T-helper 17 cell (primary cell): ENCODE data around the gene MCF2L2. TPM values are rescaled to one million over a fixed set of nuclear protein-coding genes. Genes with fewer than 3 reads are reported as not detected.

Source experiments
- ATAC-seq: fragments of 150-1000 bp; cut with Tn5 transposase; 2 replicates; pipeline ENCODE4 v1.10.0; 2021; ENCODE audit warnings: mild to moderate bottlenecking, moderate library complexity
- DNase-seq, 3 donors: peaks; one replicate each; pipeline versions ENCODE4 v3.0.0 to v3.0.0-alpha.2; 2020 to 2021
- H3K9me3 ChIP-seq: one replicate; pipeline ENCODE4 v1.7.0; 2013; ENCODE audit warnings: low read length, mild to moderate bottlenecking; ENCODE audit not compliant: control insufficient read depth, poor library complexity, severe bottlenecking
- H3K27ac Mint-ChIP-seq: one replicate; pipeline ENCODE4 v1.8.0; 2022; ENCODE audit warnings: mild to moderate bottlenecking, moderate library complexity, mixed read lengths
- H3K27me3 Mint-ChIP-seq: one replicate; pipeline ENCODE4 v1.8.0; 2022; ENCODE audit warnings: mixed read lengths
- H3K36me3 Mint-ChIP-seq: one replicate; pipeline ENCODE4 v1.8.0; 2022; ENCODE audit warnings: low read depth, mixed read lengths
- H3K4me1 Mint-ChIP-seq: one replicate; pipeline ENCODE4 v1.8.0; 2022; ENCODE audit warnings: mild to moderate bottlenecking, mixed read lengths
- H3K4me3 Mint-ChIP-seq: one replicate; pipeline ENCODE4 v1.8.0; 2022; ENCODE audit warnings: mild to moderate bottlenecking, moderate library complexity, mixed read lengths
- total RNA-seq, 4 donors: library from RNA in 2 of 4; stranded (reverse) in 2 of 4; gene quantifications; one replicate each; pipeline ENCODE4 v1.2.3 and lab custom pipeline; 2022 to 2026

Gene MCF2L2
- total RNA-seq, 2 donors from 2014 or later, result 25.7 to 27.2 TPM

DNA sequence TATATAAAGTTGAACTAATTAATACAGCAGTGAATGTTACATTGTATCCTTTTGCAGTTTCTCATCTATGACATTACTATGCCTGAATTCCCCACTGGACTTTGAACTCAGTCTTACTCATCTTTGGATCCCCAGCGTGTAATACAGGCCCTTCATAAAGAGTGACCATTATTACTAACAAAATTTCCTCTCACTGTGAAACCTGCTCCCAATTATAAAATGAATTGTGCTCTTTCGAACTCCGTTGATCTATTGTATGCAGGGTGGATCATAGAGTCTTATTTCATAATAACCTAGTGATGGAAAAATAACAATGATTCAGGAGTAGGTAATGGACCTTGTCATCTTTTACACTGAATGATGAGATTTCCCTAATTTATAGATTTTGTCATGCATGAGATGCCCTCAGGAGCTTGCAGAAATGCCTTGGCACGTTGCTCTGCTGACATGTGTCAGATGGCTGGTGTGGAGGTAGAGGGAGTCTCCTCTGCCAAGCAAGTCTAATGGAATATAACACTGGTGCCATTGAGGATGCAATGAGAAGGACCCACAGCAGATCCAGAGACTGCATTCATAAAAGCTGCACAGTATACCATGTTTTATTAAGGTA lies 149.8 kb downstream of the MCF2L2 start:
- Mint-ChIP-seq H3K27me3 (peaks cover 5% of the 10 kb centered on the region), H3K36me3 (peaks cover 7% of the 10 kb centered on the region), H3K4me1 (peaks cover 3% of the 10 kb centered on the region), H3K4me3 (no peak overlapping the region), H3K27ac (no peak overlapping the region)
- no peaks in the 10 kb centered on the region for H3K9me3 ChIP-seq
- DNase-seq (no peak), ATAC-seq (no peak)

DNA sequence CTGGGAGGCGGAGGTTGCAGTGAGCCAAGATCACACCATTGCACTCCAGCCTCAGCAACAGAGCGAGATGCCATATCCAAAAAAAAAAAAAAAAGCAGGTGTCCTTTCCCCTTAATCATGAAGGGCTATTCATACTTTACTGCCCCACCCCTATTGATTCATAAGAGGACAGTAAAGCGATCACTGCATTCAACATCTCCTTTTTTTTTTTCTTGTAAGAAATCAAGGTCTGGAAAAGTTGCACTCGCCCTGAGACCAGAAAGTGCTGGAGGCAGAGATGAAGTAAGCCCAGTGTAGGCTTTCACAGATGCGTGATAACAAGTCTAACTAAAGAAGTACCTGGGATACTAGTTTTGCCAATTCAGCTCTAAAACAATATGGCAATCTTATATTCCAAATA lies 151.2 kb downstream of the MCF2L2 start:
- Mint-ChIP-seq H3K27ac (no peak overlapping the region), H3K4me1 (peaks cover 3% of the 10 kb centered on the region), H3K27me3 (peaks cover 5% of the 10 kb centered on the region), H3K4me3 (no peak overlapping the region), H3K36me3 (peaks cover 9% of the 10 kb centered on the region)
- DNase-seq (no peak), ATAC-seq (no peak)
- no peaks in the 10 kb centered on the region for H3K9me3 ChIP-seq

DNA sequence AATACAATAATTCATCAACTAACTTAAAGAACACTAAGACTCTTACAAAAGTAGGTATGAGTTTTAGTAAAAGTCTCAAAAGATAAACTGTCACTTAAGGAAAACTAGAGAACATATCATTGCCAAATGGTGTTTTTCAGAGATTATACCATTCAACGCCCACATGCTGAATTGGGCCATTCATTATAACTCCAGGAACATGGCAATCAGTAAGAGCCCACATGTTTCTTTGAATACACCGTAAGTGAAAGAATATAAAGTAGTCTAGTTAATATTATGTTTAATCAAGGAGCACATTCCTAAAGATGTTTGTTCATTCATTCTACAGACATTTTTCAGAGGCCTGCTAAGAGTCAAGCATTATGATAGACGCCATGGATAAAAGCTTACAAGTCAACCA lies 152.5 kb downstream of the MCF2L2 start:
- H3K9me3 ChIP-seq, result no peaks in the 10 kb centered on the region
- ATAC-seq, result no peak
- Mint-ChIP-seq H3K4me1 (peaks cover 3% of the 10 kb centered on the region), H3K27me3 (peaks cover 5% of the 10 kb centered on the region), H3K4me3 (no peak overlapping the region), H3K27ac (no peak overlapping the region), H3K36me3 (peaks cover 11% of the 10 kb centered on the region)
- DNase-seq, result no peak

DNA sequence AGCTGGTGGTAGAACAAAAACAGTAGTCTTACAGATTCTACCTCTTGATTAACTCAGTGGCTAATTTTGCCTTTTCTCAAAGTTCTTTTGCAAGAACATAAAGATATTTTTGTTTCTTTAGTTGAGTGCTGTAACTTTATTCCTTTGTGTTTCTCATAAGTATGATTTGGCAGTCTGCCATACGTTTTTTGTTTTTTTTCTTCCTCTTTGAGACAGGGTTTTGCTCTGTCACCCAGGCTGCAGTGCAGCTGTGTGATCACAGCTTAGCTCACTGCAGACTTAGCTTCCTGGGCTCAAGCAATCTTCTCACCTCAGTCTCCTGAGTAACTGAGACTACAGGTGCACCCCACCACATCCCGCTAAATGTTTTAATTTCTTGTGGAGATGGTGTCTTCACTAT lies 153.0 kb downstream of the MCF2L2 start:
- Mint-ChIP-seq H3K27ac (no peak overlapping the region), H3K4me3 (no peak overlapping the region), H3K27me3 (peaks cover 5% of the 10 kb centered on the region), H3K36me3 (peaks cover 11% of the 10 kb centered on the region), H3K4me1 (peaks cover 3% of the 10 kb centered on the region)
- DNase-seq (no peak), ATAC-seq (no peak)
- H3K9me3 ChIP-seq, result no peaks in the 10 kb centered on the region

DNA sequence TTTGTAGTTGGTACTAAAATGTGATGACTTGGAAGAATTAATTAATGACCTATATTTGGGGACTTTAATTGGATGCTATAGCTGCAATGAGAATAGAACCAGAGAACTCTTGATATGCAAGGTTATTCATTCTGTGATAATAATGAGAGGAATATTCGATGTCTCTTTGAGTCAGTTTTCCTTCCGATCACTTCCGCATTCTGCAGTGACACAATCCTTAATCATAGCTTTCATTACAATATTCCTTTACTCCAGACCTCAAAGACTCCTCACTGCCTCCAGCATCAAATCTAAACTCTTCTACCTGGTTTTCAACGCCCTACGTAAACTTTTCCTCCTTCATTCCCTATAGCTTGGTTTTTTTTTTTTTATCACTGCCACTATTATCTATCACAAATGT lies 153.8 kb downstream of the MCF2L2 start:
- DNase-seq (no peak), ATAC-seq (no peak)
- peaks cover 11% of the 10 kb centered on the region for H3K36me3 Mint-ChIP-seq
- H3K4me3 Mint-ChIP-seq, result no peak overlapping the region
- no peak overlapping the region for H3K27ac Mint-ChIP-seq
- H3K9me3 ChIP-seq, result no peaks in the 10 kb centered on the region
- peaks cover 5% of the 10 kb centered on the region for H3K27me3 Mint-ChIP-seq
- H3K4me1 Mint-ChIP-seq, result peaks cover 3% of the 10 kb centered on the region

DNA sequence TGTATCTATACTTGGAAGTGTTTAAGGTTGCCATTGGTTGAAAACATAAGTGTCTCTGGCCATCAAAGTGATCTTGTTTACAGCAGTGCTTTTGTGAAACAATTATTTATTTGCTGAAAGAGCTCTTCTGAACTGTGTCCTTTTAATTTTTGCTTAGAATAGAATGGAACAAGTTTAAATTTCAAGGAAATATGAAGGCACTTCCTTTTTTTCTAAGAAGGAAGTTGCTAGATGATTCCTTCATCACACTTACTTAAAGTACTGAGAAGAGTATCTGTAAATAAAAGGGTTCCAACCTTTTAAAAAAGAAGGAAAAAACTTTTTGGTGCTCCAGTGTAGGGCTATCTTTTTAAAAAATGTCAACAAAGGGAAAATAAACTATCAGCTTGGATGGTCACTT lies 155.6 kb downstream of the MCF2L2 start:
- Mint-ChIP-seq H3K4me3 (no peak overlapping the region), H3K4me1 (peaks cover 3% of the 10 kb centered on the region)
- no peak for ATAC-seq

DNA sequence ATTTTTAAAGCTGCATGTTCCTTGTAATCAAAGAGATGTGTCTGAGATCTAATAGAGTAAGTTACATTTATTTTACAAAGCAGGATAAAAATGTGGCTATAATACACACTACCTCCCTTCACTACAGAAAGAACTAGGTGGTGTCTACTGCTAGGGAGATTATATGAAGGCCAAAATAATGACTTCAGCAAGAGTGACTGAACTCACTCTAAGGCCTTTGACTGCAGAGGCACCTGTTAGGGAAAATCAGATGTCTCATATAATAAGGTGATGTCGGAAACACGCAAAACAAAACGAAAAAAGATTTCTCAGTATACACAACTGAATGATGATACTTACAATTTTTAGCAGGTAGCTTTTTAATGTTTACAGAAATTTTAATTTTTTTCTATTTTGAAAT lies 156.3 kb downstream of the MCF2L2 start:
- Mint-ChIP-seq H3K27me3 (peaks cover 12% of the 10 kb centered on the region), H3K27ac (no peak overlapping the region), H3K4me1 (peaks cover 3% of the 10 kb centered on the region), H3K36me3 (peaks cover 17% of the 10 kb centered on the region), H3K4me3 (no peak overlapping the region)
- H3K9me3 ChIP-seq, result no peaks in the 10 kb centered on the region
- no peak for DNase-seq
- no peak for ATAC-seq

More for the DNA sequence above, 155.6 kb downstream of the MCF2L2 start:
- no peak overlapping the region for H3K27ac Mint-ChIP-seq
- no peaks in the 10 kb centered on the region for H3K9me3 ChIP-seq
- peaks cover 15% of the 10 kb centered on the region for H3K36me3 Mint-ChIP-seq
- no peak for DNase-seq
- peaks cover 10% of the 10 kb centered on the region for H3K27me3 Mint-ChIP-seq

DNA sequence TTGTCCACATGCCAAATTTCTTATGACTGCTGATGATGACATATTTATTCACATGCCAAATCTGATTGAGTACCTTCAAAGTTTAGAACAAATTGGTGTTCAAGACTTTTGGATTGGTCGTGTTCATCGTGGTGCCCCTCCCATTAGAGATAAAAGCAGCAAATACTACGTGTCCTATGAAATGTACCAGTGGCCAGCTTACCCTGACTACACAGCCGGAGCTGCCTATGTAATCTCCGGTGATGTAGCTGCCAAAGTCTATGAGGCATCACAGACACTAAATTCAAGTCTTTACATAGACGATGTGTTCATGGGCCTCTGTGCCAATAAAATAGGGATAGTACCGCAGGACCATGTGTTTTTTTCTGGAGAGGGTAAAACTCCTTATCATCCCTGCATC lies 158.1 kb downstream of the MCF2L2 start:
- DNase-seq (no peak), ATAC-seq (no peak)
- peaks cover 3% of the 10 kb centered on the region for H3K4me1 Mint-ChIP-seq
- H3K9me3 ChIP-seq, result no peaks in the 10 kb centered on the region
- H3K27me3 Mint-ChIP-seq, result peaks cover 12% of the 10 kb centered on the region
- H3K4me3 Mint-ChIP-seq, result no peak overlapping the region
- no peak overlapping the region for H3K27ac Mint-ChIP-seq
- peaks cover 15% of the 10 kb centered on the region for H3K36me3 Mint-ChIP-seq

DNA sequence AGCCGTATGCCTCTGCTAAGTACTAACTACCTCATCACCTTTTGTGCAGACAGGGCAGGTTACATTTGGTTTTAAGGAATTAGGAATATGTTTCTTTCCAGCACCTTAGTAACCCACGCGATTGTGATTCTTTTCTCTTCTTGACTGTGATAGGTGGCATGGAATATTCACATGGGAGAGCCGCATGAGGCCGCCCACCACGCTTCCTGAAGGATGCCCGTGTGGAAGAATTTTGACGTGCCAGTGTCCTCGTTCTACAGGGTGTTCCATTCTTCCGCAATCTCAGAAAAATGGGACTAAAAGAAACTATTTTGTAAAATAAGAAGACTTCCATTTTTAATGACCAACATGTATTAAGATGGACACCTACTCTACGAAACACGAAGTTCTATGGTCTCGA lies 159.1 kb downstream of the MCF2L2 start:
- no peak for ATAC-seq
- H3K9me3 ChIP-seq, result no peaks in the 10 kb centered on the region
- H3K36me3 Mint-ChIP-seq, result peaks cover 10% of the 10 kb centered on the region
- peaks cover 8% of the 10 kb centered on the region for H3K27me3 Mint-ChIP-seq
- DNase-seq, result no peak
- no peak overlapping the region for H3K27ac Mint-ChIP-seq
- H3K4me3 Mint-ChIP-seq, result no peak overlapping the region
- H3K4me1 Mint-ChIP-seq, result no peaks in the 10 kb centered on the region

DNA sequence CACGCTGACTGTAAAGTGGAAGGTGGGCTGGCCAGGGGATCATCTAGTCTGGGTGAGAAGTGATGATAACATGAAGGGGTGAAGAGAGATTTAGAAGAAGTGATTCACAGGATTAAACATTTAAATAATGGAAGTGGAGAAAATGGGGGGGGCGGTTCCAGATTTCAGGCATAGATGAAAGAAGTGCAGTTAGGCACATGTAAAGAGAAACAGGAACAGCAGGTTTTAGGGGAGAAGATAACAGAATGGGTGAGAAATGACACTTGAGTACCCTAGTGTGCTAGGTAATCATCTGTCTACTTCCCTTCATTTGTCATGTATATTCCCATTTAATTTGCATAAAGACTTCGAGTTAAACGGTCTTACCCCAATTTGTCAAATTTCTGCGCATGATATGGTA lies 160.1 kb downstream of the MCF2L2 start:
- ATAC-seq (no peak), DNase-seq (no peak)
- Mint-ChIP-seq H3K4me3 (peak overlapping the region; percentile 41), H3K36me3 (peaks cover 10% of the 10 kb centered on the region), H3K4me1 (no peaks in the 10 kb centered on the region), H3K27me3 (peaks cover 8% of the 10 kb centered on the region), H3K27ac (no peak overlapping the region)
- no peaks in the 10 kb centered on the region for H3K9me3 ChIP-seq

DNA sequence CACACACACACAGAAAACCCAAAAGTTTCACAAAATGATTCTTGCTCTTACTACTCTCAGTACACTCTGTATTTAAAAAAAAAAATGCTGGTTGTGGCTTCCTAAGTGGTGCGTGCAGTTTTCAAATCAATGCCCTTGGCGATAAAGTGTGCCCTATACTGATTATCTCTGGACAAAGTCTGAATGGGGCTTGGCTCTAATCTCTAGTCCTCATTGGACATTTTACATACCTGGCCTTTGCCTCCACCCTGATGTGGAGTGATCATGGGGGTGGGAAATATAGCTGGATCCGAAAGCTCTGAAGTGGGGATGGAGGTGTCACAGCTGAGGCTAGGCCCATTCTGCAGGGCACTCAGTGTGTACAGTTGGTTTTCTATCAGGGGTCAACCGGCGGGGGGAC lies 161.3 kb downstream of the MCF2L2 start:
- DNase-seq (no peak), ATAC-seq (no peak)
- Mint-ChIP-seq H3K27ac (no peak overlapping the region), H3K4me1 (no peaks in the 10 kb centered on the region), H3K4me3 (no peak overlapping the region), H3K27me3 (peaks cover 8% of the 10 kb centered on the region), H3K36me3 (peaks cover 10% of the 10 kb centered on the region)
- H3K9me3 ChIP-seq, result no peaks in the 10 kb centered on the region

DNA sequence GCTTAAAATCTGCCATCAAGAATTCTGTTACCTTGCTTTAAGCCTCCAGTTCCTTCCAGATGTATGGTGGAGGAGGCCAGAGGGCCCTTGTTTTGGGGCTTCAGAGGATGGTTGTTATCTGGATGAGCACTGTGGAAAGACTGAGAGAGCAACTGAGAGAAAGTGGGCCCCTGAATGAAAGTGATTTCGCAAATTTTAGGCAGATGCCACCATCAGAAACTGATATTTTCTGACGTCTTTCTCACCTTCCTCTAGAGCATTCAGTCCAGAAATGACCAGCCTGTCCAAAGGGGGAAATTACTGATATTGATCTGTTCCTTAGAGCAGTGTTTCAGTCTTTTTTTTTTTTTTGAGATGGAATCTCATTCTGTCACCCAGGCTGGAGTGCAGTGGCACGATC lies 162.0 kb downstream of the MCF2L2 start:
- ATAC-seq (no peak), DNase-seq (no peak)
- peaks cover 10% of the 10 kb centered on the region for H3K36me3 Mint-ChIP-seq
- no peak overlapping the region for H3K4me3 Mint-ChIP-seq
- H3K4me1 Mint-ChIP-seq, result no peaks in the 10 kb centered on the region
- no peaks in the 10 kb centered on the region for H3K9me3 ChIP-seq
- peaks cover 8% of the 10 kb centered on the region for H3K27me3 Mint-ChIP-seq
- no peak overlapping the region for H3K27ac Mint-ChIP-seq

DNA sequence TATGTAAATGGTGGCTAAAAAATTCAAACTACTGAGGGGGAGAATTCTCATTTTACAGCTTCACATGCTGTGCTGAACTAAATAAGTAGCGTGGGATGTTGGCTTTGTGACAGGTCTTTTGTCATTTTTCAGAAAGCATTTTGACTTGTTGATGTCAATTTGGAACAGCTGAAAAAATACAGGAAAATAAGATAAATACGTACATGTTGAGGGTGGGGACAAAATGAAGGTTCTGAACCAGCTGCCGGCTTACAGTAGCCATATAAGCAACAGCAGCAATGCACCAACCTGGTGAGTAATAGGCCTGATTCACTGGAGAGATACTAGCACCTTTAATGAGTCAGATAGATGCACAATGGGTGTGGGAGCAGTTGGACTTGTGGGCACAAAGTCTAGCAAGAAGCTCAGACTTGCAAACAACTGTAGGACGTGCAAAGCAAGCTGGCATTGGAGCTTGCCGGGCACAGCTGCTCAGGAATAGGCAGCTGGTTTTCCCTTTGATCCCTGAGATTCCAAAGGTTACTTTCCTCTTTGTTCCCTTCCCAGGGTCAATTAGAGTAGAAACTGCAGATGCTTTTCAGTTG lies 162.5 kb downstream of the MCF2L2 start:
- ATAC-seq (no peak), DNase-seq (no peak)
- Mint-ChIP-seq H3K27ac (no peak overlapping the region), H3K27me3 (peaks cover 8% of the 10 kb centered on the region), H3K36me3 (peaks cover 8% of the 10 kb centered on the region), H3K4me1 (no peaks in the 10 kb centered on the region), H3K4me3 (no peak overlapping the region)
- no peaks in the 10 kb centered on the region for H3K9me3 ChIP-seq

DNA sequence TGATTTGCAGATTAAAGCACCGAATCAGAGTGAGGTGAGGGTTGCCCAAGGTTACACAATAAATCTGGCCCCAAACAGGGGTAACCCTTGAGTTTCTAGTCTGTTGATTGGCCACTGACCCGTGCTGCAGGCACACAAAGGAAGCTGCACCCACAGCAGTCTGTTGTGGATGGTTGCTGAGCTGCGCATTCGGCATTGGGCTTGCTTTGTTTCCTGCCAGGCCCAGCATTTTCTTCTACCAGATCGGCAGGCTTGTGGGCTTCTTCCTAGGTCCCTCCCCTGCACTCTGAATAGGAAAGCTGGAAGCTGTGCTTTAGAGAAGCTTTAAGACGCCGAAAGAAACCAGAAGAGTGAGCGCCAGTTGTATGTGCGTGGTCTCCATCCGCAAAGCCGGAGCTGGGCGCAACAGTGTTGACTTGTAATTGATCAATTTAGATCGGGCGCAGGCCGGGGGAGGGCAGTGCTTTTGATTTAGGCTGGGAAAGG lies 163.2 kb downstream of the MCF2L2 start:
- Mint-ChIP-seq H3K36me3 (peaks cover 8% of the 10 kb centered on the region), H3K27ac (no peak overlapping the region), H3K27me3 (peaks cover 8% of the 10 kb centered on the region), H3K4me1 (no peaks in the 10 kb centered on the region), H3K4me3 (no peak overlapping the region)
- no peaks in the 10 kb centered on the region for H3K9me3 ChIP-seq
- ATAC-seq (no peak), DNase-seq (no peak)
